Fibroblast of skin of left quadriceps (primary cell): Measurements from ENCODE around the gene LNX2.
"Not testable (repeated sequence)": the region's sequence is repeated elsewhere in the genome, so short reads cannot be mapped to it uniquely, and the experiment has no call there.

Experiments
- DNase-seq, 2 experiments: peaks; one replicate each; pipeline ENCODE4 v3.0.0-alpha.2; 2013; ENCODE audit warnings: low read depth in 2 of 2

Gene LNX2

DNA sequence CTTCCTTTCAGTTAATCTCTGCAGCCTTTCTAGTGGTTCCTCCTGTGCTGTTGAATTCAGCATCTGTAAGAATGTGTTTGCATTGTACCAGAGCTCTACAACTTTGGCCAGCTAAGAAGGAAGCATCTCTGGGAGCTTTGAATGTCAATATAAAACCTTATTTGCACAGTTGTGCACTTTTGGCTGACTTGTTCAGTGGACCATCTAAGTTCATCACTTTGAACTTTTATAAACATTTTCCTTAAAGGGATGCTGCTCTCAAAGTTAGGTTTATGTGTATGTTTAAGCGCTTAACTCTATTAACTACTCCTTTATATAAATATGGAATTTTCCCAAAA, 16.9 kb upstream of the LNX2 start:
- DNase-seq, result no peak

DNA sequence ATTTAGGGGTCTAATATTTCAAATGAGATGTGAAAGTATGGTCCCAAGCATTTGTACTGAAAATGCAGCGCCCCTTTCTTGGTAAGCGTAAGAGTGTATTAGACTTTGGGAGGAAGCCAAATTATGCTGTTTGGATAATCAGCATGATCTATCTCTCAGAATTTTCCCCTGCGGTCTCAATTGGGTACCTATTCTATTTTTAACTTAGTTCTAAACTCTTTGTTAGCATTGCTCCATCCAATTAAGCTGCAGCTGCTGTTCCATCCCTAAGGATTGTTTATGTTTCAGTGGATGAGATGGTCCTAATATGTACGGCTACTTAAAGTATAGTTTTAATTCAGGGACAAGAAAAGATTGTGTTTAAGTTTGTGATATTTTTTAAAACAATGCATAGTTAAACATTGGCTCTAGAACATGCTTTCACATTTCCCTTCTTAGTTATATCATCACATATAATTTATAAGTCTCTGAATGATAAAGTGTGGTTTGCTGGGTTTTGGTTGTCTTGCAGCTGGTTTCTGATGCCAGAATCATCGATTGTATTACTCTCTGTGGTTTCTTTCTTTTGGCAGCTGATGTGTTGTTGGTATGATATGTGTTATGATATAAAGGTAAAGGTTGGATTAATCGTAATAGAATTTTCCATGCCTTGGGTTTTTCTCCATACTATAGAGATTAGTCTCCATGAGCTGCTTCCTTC, 16.4 kb upstream of the LNX2 start:
- no peak for DNase-seq

DNA sequence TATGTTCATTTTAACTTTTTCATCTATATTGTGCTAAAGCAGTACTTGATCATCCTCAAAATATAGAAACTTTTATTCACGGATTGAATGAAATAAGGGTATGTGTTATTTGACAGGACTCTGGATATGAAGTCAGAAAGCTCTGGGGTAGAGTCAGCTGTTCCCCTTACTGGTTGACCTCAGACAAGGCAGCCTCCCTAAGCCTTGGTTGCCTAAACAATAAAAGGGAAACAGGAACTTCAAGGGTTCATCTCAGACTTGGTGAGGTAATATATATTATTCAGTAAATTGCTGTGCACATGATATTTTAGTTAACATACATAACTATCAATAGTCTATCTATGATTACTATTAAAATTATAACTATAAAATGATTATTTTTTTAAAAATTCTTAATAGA, 14.9 kb upstream of the LNX2 start:
- DNase-seq, result no peak

DNA sequence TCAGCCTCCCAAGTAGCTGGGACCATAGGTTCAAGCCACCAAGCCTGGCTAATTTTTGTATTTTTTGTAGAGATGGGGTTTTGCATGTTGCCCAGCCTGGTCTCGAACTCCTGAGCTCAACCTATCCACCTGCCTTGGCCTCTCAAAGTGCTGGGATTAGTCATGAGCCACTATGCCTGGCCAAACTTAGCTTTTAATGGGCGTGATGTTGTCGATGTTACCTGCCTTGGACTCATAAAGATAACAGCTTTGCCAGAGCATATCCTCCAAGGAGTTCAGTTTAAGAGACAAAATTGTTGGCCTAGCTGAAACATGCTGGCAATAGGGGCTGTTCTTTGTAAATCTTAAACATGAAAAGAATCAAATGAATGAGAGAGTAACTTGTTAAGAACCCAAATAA, 14.5 kb upstream of the LNX2 start:
- DNase-seq, result no peak

DNA sequence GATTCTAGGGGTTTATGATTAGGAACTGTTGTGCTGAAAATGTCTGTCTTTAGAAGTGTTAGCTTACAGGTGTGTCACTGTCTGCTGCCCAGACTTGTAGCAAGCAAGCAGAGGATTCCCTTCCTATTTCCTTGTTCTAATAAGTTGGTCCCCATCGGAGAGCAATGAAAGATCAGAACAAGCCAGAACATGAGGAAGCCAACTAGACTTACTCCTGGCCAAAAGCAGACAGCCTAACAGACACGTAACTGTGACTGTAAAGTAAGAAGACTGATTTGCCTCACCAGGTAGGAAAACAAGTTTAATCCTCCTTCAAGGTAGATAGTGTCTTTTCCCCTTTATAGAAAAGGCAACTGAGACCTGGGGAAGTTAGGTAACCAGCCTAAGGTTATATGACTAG, 13.9 kb upstream of the LNX2 start:
- no peak for DNase-seq

DNA sequence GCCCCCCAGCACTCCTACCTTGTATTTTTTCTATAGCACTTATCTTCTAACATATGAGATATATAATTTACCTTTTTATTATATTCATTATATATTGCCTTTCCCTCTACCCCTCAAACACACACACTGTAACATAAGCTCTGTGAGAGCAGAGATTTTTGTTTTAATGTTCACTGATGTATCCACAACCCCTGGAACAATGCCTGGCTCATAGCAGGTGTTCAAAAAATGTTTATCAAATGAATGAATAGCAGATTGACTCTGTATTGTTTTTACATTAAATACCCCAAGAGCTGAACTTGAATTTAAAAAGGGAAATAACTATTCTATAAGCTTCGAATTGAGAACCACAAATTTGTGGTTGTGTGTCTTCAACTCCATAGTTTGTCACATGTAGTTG, 12.3 kb upstream of the LNX2 start:
- no peak for DNase-seq

DNA sequence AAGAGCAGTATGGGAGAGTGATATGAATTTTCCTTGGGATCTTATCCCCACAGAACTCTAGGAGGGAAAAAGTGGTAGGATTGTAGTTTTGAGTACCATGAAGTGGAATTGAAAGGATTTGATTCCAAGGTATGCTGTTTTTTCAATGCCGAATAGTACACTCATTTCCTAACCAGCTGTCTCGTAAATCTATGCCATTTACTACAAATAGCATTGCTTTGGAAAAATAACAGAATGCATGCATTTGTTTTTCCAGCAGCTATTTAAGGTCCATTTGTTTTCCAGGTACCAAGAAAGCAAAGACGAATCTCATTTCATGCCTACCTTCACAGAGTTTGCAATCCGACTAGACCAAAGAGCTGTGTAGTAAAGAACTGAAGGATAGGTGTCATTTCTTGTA, 11.9 kb upstream of the LNX2 start:
- DNase-seq, result no peak

DNA sequence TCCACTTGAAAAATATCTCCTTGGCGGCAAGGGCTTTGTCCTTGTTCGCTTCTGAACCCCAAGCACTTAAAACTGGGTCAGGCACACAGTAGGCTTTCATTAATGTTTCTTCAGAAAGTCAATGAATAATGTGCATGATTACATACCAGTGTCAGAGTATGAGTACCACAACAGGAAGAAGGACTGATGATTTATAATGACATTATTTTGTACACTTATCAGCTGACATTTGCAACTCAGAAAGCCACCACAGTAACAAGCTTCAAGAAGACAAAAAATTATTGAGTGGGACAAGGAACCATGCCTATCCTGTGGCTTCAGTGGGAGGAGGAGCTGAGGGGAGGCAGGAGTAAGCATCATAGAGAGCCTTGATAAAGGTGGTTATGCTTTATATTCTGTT, 11.3 kb upstream of the LNX2 start:
- no peak for DNase-seq

DNA sequence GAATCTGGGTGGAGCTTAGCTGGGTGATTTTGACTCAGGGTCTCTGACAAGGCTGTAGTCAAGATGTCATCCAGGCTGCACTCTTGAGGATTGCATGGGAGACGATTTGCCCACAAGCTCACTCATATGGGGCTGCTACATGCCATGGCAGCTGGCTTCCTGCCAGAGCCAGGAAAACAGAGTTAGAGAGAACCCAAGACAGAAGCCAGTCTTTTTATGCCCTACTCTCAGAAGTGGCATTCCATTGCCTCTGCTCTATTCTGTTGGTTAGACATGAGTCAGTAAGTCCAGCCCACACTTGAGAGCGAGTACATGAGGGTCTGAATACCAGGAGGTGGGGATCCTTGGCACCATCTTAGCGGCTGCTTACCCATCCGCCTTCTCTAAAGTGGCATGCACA, 10.8 kb upstream of the LNX2 start:
- no peak for DNase-seq

DNA sequence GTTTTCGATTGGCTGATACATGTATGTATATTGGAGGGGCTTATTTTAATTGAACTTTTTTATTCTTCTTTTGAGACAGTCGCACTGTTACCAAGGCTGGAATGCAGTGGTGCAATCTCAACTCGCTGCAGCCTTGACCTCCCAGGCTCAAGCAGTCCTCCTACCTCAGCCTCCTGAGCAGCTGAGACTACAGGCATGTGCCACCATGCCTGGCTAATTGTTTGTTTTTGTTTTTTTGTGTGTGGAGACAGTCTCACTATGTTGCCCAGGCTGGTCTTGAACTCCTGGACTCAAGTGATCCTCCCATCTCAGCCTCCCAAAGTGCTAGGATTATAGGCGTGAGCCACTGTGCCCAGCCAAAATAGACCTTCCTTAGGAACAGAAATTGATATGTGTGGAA, 8.4 kb upstream of the LNX2 start:
- DNase-seq, result not testable (repeated sequence)

DNA sequence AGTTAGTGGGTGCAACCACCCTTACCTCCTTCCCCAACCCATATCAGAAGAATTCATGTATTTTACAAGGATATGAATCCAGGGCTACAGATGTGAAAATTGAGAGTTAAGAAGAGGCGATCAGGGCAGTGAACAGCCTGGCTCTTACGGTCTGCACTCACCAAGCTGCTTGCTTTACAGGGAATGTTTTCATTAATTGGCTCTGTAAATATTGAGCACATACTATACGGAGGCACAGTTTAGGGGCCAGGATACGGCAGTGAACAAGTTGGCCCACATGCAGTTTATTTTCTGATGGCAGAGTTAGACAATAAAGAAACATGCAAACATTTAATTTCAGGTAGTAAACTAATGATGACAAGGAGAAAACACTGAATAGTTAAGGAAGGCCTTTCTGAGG, 7.8 kb upstream of the LNX2 start:
- no peak for DNase-seq

DNA sequence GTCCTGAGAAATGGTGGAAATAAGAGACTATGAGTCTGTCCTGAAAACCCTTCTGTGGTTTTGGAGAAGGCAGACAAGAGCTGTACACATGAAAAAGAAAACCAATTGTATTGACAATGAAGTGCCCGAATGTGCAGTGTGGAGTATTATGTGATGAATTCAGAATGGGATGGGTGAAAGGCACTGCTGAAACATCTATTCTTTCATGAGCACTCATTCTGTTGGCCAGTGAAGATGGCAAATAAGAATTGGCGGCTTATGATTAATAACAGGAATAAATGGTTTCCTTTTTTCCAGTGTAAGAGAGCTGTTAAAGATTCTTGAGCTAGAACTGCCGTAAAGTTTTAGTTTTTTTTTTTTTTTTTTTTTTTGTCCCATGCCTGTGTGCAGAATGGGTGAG, 7.1 kb upstream of the LNX2 start:
- no peak for DNase-seq

DNA sequence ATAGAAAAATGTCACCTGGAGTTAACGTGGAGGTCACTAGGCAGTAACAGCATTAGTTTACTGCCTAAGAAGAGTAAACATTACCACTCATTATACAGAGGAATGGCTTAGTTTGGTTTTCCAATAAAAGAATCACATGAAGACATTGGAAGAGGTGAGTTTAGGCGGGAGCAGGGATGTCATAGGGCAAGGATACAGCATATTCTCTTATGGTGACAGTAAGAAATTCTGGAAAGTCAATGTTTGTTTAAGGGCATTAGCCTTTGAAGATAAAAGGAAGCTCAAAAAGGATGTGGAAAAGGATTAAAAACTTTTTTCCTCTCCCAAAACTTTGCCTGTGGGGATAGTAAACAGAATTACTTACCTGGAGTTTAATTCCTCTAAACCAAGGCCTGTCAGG, 5.5 kb upstream of the LNX2 start:
- no peak for DNase-seq

DNA sequence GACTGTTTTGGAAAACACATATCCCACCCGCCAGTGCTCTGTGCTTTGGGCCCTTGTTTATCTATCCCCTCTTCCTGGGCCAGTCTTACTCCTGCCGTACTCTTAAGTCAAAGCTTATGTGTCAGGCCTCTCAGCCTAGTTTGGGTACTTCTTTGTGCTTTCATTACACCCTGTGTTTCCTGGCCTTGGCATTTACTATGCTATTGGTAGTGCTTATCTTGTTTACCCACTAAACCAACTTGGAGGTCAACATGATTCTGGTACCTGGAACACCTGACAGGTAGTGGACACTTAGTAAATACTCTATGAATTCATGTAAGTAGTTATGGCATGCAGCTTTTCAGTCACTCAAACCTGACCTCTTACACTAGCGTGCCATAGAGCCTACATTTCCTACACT, 3.7 kb upstream of the LNX2 start:
- DNase-seq, result no peak

DNA sequence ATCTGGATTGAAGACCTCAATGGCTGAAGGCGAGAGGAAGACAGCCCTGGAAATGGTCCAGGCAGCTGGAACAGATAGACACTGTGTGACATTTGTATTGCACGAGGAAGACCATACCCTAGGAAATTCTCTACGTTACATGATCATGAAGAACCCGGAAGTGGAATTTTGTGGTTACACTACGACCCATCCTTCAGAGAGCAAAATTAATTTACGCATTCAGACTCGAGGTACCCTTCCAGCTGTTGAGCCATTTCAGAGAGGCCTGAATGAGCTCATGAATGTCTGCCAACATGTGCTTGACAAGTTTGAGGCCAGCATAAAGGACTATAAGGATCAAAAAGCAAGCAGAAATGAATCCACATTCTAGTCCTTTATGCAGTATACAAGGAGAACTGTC, 2.6 kb upstream of the LNX2 start:
- no peak for DNase-seq

DNA sequence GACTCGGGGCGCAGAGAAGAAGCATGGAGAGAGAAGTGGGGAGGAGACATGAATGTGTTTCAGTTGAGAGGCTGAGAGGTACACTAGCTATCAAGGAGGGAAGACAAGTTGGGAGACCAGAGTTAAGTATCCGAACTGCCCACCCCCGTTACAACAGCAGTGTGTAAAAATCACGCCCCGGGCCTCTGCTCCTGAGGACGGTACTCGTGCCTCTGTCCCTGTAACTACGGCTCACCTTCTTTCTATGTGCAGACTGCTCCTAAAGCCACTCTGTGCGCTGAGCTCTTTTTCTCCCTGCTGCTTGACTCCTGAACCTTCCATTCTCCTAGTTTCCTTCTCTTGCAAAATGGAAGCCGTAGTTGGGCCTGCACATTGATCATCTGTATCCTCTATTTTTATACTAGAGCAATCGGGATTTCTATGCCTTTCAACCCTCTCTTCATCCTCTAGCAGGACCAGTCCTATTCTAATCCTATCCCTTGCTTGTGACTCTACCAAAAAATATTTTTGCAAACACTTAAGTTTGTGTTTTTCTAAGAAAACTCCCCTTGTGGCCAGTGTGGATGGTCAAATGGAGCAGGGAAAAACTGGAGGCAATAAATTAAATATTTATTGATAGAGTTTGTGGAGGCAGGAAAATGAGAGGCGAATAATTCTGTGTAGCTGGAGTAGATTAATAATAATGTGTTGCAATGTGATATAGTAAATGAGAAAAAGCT, 1.9 kb upstream of the LNX2 start:
- no peak for DNase-seq

DNA sequence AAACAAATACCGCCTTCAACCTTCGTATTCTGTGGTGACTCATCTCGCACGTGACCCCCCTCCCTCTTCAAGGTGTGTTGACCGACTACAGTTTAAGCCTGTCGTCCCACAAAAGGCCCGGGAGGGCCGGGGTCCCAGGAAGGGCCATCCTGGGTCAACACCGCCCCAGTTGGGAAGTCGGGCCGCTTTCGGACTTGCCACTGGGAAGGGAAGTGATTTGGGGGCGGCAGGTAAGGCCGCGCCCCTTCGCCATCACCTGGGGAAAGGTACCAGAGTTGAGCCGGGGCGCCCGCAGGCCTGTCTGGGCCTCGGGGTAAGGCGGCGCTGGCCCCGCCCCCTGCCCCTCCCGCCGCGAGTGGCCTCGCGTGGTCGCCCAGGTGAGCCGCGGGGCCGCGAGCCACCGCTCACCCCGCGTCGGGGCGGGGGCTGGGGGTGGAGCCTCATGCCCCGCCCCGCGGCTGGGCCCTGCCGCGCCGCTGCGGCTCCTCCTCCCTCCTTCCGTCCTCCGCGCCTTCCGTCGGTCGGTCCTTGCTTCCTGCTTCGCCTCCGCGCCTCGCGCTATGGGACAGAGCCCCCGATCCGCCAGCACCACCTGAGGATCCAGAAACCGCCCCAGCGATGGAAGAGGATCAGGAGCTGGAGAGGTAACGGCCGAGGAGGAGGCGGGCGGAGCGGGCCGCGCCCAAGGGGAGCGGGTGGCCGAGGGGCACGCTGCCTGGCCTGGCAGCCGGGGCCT, 1.2 kb upstream of the LNX2 start, which contains the start of gene POLR1D:
TSS of gene POLR1D (plus strand) at position 527 of the 736 bp plus-strand sequence. CDS start at position 619, 92 bp downstream.
- no peak for DNase-seq

DNA sequence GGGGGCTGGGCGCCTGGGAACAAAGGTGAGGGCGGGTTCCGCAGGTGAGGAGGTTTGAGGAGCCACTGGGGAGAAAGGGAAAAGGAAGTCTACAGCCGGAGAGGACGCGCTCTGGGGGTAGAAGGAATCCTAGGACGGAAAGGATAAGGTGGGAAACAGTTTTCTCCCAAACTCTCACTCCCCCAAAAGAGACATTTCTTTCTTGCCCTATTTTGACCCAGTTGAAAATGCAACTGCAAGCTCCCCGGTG, 712 bp upstream of the LNX2 start:
- DNase-seq, result no peak

DNA sequence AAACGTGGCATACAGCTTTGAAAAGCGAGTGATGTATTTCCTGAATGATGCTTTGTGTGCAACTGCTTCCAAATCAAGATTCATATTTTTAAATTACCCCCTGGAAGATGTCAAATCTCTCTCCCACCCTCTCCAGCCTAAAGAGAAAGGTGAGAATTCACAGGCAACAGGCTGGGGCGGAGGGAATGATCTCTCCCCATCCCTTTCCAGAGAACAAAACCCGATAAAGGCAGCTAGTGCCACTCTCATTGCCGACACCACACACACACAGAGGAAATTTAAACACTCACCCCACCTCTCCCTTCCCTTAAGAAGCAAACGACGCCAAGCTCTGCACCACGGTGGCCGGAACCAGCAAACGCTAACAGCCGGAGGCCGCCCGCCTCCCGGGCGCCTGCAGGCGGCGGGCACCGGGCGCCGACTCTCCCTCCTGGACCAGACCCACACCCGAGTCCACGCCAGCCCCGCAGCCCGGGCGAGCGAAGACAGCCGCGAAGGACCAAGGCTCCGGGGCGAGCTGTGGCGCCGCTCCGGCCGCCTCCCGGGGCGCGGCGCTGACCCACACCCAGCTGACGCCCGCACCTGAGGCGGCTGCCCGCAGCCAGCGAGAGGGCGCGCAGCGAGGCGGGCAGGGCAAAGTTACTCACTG, 477 bp downstream of the LNX2 start:
- no peak for DNase-seq

DNA sequence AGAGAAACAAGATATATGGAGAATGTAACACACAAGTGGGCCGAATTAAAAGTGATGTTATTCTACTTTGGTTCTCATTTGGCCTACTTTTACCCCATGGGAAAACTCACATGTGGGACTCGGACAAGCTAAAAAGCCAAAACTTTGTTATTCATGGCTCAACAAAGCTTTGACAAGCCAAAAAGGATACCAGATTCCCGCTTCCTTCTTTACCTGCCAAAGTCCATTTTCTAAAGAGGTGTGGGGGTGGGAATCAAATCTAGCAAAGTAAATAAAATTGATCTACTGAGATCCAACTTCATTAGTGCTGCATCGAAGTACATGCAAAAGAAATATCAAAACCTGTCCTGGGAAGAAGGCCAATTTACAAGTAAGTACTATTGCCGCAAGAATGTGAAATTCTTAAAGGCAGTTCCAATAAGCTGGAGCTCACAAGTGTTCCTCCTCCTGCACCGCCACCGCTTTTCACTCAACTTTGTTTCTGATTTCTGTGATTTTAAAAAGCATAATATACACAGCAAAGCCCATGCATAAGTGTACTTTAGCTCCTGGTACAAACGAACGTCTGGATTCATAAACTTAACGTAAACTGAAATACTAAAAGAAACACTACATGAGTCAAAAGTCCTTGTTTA, 1.1 kb downstream of the LNX2 start:
- DNase-seq, result no peak

DNA sequence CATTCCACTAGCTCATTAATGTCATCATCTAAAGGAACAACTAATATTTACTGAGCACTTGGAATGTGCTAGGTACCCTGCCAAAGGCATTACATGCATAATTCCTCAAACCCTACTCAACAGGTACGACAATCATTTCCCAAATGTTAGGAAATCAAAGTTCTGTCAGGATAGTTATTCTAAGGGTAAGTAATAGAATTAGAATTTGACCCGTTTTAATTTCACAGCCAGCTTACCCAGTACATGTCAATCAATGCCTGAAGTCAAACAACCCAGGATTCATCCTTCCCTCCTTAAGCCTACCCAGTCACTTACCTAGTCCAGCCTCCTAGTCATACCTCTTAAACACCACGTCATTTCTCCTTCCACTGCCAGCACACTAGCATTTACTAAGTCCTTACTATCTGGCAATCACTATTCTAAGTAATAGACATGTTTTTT, 2.4 kb downstream of the LNX2 start:
- no peak for DNase-seq

DNA sequence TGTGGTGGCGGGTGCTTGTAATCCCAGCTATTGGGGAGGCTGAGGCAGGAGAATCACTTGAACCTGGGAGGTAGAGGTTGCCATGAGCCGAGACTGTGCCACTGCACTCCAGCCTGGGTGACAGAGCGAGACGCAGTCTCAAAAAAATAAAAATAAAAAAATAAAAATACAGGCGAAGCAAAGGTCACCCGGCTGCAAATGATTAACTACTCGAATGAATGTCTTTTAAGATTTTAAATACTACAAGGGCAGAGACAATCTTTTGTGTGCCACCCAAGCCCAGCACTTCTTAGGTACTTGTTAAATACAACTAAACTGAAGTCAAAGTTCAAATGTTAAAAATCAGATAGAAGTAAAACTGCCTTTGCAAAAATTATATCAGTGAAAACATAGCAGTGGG, 6.7 kb downstream of the LNX2 start:
- DNase-seq, result no peak
